ENCODE data around the gene CLRN2.

DNA sequence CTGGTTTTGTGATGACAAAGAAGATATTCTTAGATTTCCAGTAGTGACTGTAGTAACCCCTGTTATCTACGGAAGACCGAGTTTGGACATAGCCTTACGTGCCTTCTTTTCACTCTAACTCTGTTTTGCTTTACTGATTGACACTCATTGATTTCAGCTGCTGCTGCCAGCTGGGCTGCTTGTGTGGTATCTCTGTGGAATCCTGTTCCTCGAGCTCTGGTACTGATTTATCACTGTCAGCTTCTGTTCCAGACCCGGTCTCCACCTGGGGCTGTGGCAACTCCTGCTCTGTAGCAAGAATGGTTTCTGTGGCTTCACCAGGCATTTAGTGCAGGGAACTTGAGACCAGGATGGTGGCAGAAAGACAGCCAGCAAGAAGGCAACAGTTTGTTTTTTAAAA is 37.5 kb downstream of the CLRN2 start:
- TF ChIP-seq TAF1 (IDR thresholded peaks at IDR 0.05; ENCODE audit: borderline replicate concordance, insufficient read depth, low read length) (no peak), FOXP2 (optimal IDR thresholded peaks at IDR 0.05; ENCODE audit: borderline replicate concordance, extremely low read depth, extremely low read length, insufficient read depth) (no peak), POLR2AphosphoS5 (IDR thresholded peaks at IDR 0.05; ENCODE audit: low read depth, low read length) (no peak), SIN3A (IDR thresholded peaks at IDR 0.05; ENCODE audit: borderline replicate concordance, insufficient read depth, low read length) (no peak)

Measured in PFSK-1 (cell line).